ENCODE measurements around the gene QSER1. TPM values are rescaled to one million over a fixed set of nuclear protein-coding genes. Genes with fewer than 3 reads are reported as not detected.

QSER1 gene
- total and polyA plus RNA-seq, 2 experiments from 2014 or later = 29.4 to 132 TPM

GRCh38 chr11:32895471-32895870, 2.9 kb downstream of the QSER1 start:
- Mint-ChIP-seq H3K4me3 (peak overlapping the region; percentile 94), H3K27ac (0 out of 2 replicates have a peak overlapping the region, but pooled peaks have one; percentile 61), H3K9me3 (peaks cover 3% of the 10 kb centered on the region; the same call in 1 of the 3 replicates), H3K27me3 (ENCODE audit: insufficient read depth, low read depth, poor library complexity) (peaks cover 9% of the 10 kb centered on the region), H3K36me3 (ENCODE audit: low read depth) (peaks cover 49% of the 10 kb centered on the region), H3K4me1 (peaks cover 44% of the 10 kb centered on the region)
- H3K4me1 ChIP-seq (ENCODE audit: insufficient read depth) = peaks cover 53% of the 10 kb centered on the region
- peaks cover 4% of the 10 kb centered on the region; the same call in 1 of the 2 replicates for H3K36me3 ChIP-seq (ENCODE audit: insufficient read depth)
- H3K4me3 ChIP-seq = peak overlapping the region; percentile 56
- no peak for ATAC-seq
- no peak for DNase-seq (ENCODE audit: low spot score)
- TF ChIP-seq, protein P1, sequence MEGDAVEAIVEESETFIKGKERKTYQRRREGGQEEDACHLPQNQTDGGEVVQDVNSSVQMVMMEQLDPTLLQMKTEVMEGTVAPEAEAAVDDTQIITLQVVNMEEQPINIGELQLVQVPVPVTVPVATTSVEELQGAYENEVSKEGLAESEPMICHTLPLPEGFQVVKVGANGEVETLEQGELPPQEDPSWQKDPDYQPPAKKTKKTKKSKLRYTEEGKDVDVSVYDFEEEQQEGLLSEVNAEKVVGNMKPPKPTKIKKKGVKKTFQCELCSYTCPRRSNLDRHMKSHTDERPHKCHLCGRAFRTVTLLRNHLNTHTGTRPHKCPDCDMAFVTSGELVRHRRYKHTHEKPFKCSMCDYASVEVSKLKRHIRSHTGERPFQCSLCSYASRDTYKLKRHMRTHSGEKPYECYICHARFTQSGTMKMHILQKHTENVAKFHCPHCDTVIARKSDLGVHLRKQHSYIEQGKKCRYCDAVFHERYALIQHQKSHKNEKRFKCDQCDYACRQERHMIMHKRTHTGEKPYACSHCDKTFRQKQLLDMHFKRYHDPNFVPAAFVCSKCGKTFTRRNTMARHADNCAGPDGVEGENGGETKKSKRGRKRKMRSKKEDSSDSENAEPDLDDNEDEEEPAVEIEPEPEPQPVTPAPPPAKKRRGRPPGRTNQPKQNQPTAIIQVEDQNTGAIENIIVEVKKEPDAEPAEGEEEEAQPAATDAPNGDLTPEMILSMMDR (conservative IDR thresholded peaks at IDR 0.05; ENCODE audit: low read depth in 2 of 2) = no peak
- TF ChIP-seq ZNF462 (CRISPR knock-in tag; IDR thresholded peaks at IDR 0.05) (no peak), STAT1 (IDR thresholded peaks at IDR 0.05; ENCODE audit: unreplicated experiment) (no peak), ETS1 (IDR thresholded peaks at IDR 0.05) (no peak), ZNF331 (CRISPR knock-in tag; IDR thresholded peaks at IDR 0.05; ENCODE audit: low read depth) (no peak), NANOG (IDR thresholded peaks at IDR 0.05; ENCODE audit: borderline replicate concordance) (no peak), EZH2 (IDR thresholded peaks at IDR 0.05; ENCODE audit: low read depth, unreplicated experiment) (no peak), ZNF114 (CRISPR knock-in tag; IDR thresholded peaks at IDR 0.05) (no peak), POLR2AphosphoS5 (IDR thresholded peaks at IDR 0.05; ENCODE audit: low read depth) (no peak), EZH2phosphoT487 (IDR thresholded peaks at IDR 0.05; ENCODE audit: unreplicated experiment) (no peak), JUNB (IDR thresholded peaks at IDR 0.05; ENCODE audit: unreplicated experiment) (no peak), CREB1 (CRISPR knock-in tag; IDR thresholded peaks at IDR 0.05; ENCODE audit: low read depth) (no peak)
- TF ChIP-seq, protein P2, sequence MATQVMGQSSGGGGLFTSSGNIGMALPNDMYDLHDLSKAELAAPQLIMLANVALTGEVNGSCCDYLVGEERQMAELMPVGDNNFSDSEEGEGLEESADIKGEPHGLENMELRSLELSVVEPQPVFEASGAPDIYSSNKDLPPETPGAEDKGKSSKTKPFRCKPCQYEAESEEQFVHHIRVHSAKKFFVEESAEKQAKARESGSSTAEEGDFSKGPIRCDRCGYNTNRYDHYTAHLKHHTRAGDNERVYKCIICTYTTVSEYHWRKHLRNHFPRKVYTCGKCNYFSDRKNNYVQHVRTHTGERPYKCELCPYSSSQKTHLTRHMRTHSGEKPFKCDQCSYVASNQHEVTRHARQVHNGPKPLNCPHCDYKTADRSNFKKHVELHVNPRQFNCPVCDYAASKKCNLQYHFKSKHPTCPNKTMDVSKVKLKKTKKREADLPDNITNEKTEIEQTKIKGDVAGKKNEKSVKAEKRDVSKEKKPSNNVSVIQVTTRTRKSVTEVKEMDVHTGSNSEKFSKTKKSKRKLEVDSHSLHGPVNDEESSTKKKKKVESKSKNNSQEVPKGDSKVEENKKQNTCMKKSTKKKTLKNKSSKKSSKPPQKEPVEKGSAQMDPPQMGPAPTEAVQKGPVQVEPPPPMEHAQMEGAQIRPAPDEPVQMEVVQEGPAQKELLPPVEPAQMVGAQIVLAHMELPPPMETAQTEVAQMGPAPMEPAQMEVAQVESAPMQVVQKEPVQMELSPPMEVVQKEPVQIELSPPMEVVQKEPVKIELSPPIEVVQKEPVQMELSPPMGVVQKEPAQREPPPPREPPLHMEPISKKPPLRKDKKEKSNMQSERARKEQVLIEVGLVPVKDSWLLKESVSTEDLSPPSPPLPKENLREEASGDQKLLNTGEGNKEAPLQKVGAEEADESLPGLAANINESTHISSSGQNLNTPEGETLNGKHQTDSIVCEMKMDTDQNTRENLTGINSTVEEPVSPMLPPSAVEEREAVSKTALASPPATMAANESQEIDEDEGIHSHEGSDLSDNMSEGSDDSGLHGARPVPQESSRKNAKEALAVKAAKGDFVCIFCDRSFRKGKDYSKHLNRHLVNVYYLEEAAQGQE (IDR thresholded peaks at IDR 0.05; ENCODE audit: unreplicated experiment) = no peak
- 0 out of 2 replicates have a peak, but pooled peaks cover 6% of the 10 kb centered on the region for H3F3A ChIP-seq (replicated peaks; ENCODE audit: low read depth)
- H3K79me2 ChIP-seq (replicated peaks; ENCODE audit: insufficient read depth) = peaks cover 73% of the 10 kb centered on the region
- H4K20me1 ChIP-seq (replicated peaks; ENCODE audit: insufficient read depth) = peaks cover 48% of the 10 kb centered on the region
- no peak overlapping the region for H2AFZ ChIP-seq
- H3K27ac ChIP-seq (ENCODE audit: low read depth) = peak overlapping the region; percentile 79; the same call in 1 of the 2 replicates
- H3K4me2 ChIP-seq = peak overlapping the region; percentile 76
- no peaks in the 10 kb centered on the region for H3K27me3 ChIP-seq (ENCODE audit: insufficient read depth)
- no peaks in the 10 kb centered on the region for H3K9me2 ChIP-seq (ENCODE audit: insufficient read depth)

Measured in GM23338 (cell line).